ENCODE results near the gene FOXO4.

FOXO4 gene

GRCh38 chrX:71056867-71057266, 38.8 kb upstream of the FOXO4 start:
- H3K9me2 ChIP-seq (ENCODE audit: low read depth, low read length): no peaks in the 10 kb centered on the region
- H3K4me3 ChIP-seq (ENCODE audit: low read depth, low read length, poor library complexity, severe bottlenecking): no peak overlapping the region
- no peaks in the 10 kb centered on the region for H3K4me1 ChIP-seq (ENCODE audit: insufficient read depth, low read length, severe bottlenecking)
- TF ChIP-seq CTCF (IDR thresholded peaks at IDR 0.05; ENCODE audit: low read length): no peak
- no peak for TF ChIP-seq EZH2 (IDR thresholded peaks at IDR 0.05; ENCODE audit: borderline replicate concordance, low read length)
- no peak overlapping the region for H3K9ac ChIP-seq (ENCODE audit: low read length)
- H3K36me3 ChIP-seq (ENCODE audit: insufficient read depth, low read length): peaks cover 3% of the 10 kb centered on the region
- H2AFZ ChIP-seq (ENCODE audit: low read length): no peak overlapping the region
- no peaks in the 10 kb centered on the region for H3K79me2 ChIP-seq (ENCODE audit: insufficient read depth, low read length)
- H3K4me2 ChIP-seq (ENCODE audit: low read length): no peak overlapping the region
- H3K27me3 ChIP-seq (ENCODE audit: insufficient read depth, low read length): no peaks in the 10 kb centered on the region
- H3F3A ChIP-seq (ENCODE audit: insufficient read depth, low read length): no peaks in the 10 kb centered on the region
- H3K9me3 ChIP-seq (ENCODE audit: low read length): no peaks in the 10 kb centered on the region
- H4K20me1 ChIP-seq (ENCODE audit: insufficient read depth, low read length): no peaks in the 10 kb centered on the region
- no peak overlapping the region for H3K27ac ChIP-seq (ENCODE audit: low read depth, low read length, poor library complexity, severe bottlenecking)

DNA sequence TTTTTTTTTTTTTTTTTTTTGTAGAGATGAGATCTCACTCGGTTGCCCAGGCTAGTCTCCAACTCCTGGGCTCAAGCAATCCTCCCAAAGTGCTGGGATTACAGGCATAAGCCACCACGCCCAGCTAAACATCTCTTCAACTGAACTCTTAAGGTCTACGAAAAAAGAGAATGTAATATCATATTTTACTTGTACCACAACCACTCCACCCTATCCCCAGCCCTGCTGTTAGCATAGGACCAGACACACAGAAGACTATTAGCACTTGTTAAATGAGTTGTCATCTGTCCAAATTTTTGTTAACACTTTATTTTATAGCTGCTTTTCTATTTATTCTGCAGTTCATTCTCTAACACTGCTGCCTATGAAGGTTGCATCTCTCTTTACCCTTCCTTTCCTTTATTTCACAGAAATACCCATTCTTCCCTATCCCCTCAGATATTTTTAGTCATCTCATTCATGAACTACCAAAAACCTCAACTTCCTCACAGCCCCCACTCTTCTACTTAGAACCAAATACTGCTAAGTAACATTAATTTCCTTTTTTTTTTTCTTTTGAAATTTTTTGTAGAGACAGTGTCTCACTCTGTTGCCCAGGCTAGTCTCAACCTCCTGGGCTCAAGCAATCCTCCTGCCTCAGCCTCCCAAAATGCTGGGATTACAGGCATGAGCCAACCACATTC, 37.7 kb upstream of the FOXO4 start:
- H3K4me2 ChIP-seq (ENCODE audit: low read length): no peak overlapping the region
- no peaks in the 10 kb centered on the region for H3K9me2 ChIP-seq (ENCODE audit: low read depth, low read length)
- H3K4me3 ChIP-seq (ENCODE audit: low read depth, low read length, poor library complexity, severe bottlenecking): no peak overlapping the region
- H4K20me1 ChIP-seq (ENCODE audit: insufficient read depth, low read length): no peaks in the 10 kb centered on the region
- no peaks in the 10 kb centered on the region for H3K4me1 ChIP-seq (ENCODE audit: insufficient read depth, low read length, severe bottlenecking)
- no peak overlapping the region for H3K27ac ChIP-seq (ENCODE audit: low read depth, low read length, poor library complexity, severe bottlenecking)
- H3K27me3 ChIP-seq (ENCODE audit: insufficient read depth, low read length): no peaks in the 10 kb centered on the region
- no peak overlapping the region for H3K9ac ChIP-seq (ENCODE audit: low read length)
- no peaks in the 10 kb centered on the region for H3K9me3 ChIP-seq (ENCODE audit: low read length)
- H2AFZ ChIP-seq (ENCODE audit: low read length): no peak overlapping the region
- H3K79me2 ChIP-seq (ENCODE audit: insufficient read depth, low read length): no peaks in the 10 kb centered on the region
- no peaks in the 10 kb centered on the region for H3F3A ChIP-seq (ENCODE audit: insufficient read depth, low read length)
- peaks cover 10% of the 10 kb centered on the region for H3K36me3 ChIP-seq (ENCODE audit: insufficient read depth, low read length)
- TF ChIP-seq CTCF (IDR thresholded peaks at IDR 0.05; ENCODE audit: low read length) (no peak), EZH2 (IDR thresholded peaks at IDR 0.05; ENCODE audit: borderline replicate concordance, low read length) (no peak)

GRCh38 chrX:71060127-71060526, 35.5 kb upstream of the FOXO4 start:
- H3K9me3 ChIP-seq (ENCODE audit: low read length): no peaks in the 10 kb centered on the region
- H3F3A ChIP-seq (ENCODE audit: insufficient read depth, low read length): no peaks in the 10 kb centered on the region
- H3K9me2 ChIP-seq (ENCODE audit: low read depth, low read length): no peaks in the 10 kb centered on the region
- H3K79me2 ChIP-seq (ENCODE audit: insufficient read depth, low read length): no peaks in the 10 kb centered on the region
- H3K27me3 ChIP-seq (ENCODE audit: insufficient read depth, low read length): no peaks in the 10 kb centered on the region
- H3K27ac ChIP-seq (ENCODE audit: low read depth, low read length, poor library complexity, severe bottlenecking): no peak overlapping the region
- H3K4me3 ChIP-seq (ENCODE audit: low read depth, low read length, poor library complexity, severe bottlenecking): no peak overlapping the region
- H3K36me3 ChIP-seq (ENCODE audit: insufficient read depth, low read length): peaks cover 10% of the 10 kb centered on the region
- no peak overlapping the region for H3K9ac ChIP-seq (ENCODE audit: low read length)
- no peaks in the 10 kb centered on the region for H4K20me1 ChIP-seq (ENCODE audit: insufficient read depth, low read length)
- H3K4me1 ChIP-seq (ENCODE audit: insufficient read depth, low read length, severe bottlenecking): no peaks in the 10 kb centered on the region
- TF ChIP-seq CTCF (IDR thresholded peaks at IDR 0.05; ENCODE audit: low read length) (no peak), EZH2 (IDR thresholded peaks at IDR 0.05; ENCODE audit: borderline replicate concordance, low read length) (no peak)
- no peak overlapping the region for H2AFZ ChIP-seq (ENCODE audit: low read length)
- H3K4me2 ChIP-seq (ENCODE audit: low read length): no peak overlapping the region

Measured in OCI-LY1 (cell line).